SK-N-SH (cell line): Measurements from ENCODE around the gene ACSL6. TPM values are rescaled to one million over a fixed set of nuclear protein-coding genes. Genes with fewer than 3 reads are reported as not detected.
A peak's percentile ranks its signal among the peaks of the same experiment; 100 is the strongest.

ENCODE experiments used
- CTCF ChIA-PET: fragments of 300-600, 350-600 bp; formaldehyde crosslinking; extraction: SDS; loops from one replicate; lab custom pipeline; 2021; lab: Yijun Ruan, JAX
- POLR2A ChIA-PET: fragments of 350-600 bp; sonication (Branson Sonifier 250); formaldehyde crosslinking; extraction: SDS; loops from one replicate; lab custom pipeline; 2020; ENCODE audit warnings: antibody characterized with exemption, inconsistent platforms; lab: Yijun Ruan, JAX
- DNase-seq: peaks from one replicate; pipeline ENCODE4 v3.0.0; 2012
- H2AFZ ChIP-seq: fragments of 200-600 bp; sonication (generic); 2 replicates; pipeline ENCODE4 v1.8.1; 2016; ENCODE audit warnings: antibody characterized with exemption, mild to moderate bottlenecking, low read depth
- H3F3A ChIP-seq: fragments of 200-600 bp; sonication (generic); replicated peaks from 2 replicates; pipeline ENCODE3; 2016; ENCODE audit warnings: antibody characterized with exemption, mild to moderate bottlenecking; ENCODE audit not compliant: insufficient read depth
- H3K27ac ChIP-seq, 2 experiments: fragments of 200-500 bp in 1 of 2; fragments of 200-600 bp in 1 of 2; sonication (Bioruptor generic) in 1 of 2; sonication (generic), shearing (Covaris generic) in 1 of 2; 2 replicates each; pipeline versions ENCODE4 v1.5.1 to v1.6.1; 2014 to 2016; ENCODE audit warnings: low read depth in 2 of 2, inconsistent platforms in 1 of 2, low read length in 1 of 2, mild to moderate bottlenecking in 1 of 2, mixed read lengths in 1 of 2
- H3K27me3 ChIP-seq: fragments of 200-600 bp; sonication (generic), shearing (Covaris generic); 2 replicates; pipeline ENCODE4 v1.6.1; 2016; ENCODE audit warnings: mixed run types; ENCODE audit not compliant: insufficient read depth
- H3K36me3 ChIP-seq, 2 experiments: fragments of 200-500 bp in 1 of 2; fragments of 200-600 bp in 1 of 2; sonication (Bioruptor generic) in 1 of 2; sonication (generic) in 1 of 2; replicated peaks in 1 of 2; 2 replicates each; pipeline versions ENCODE3 to v1.5.1; 2014 to 2016; ENCODE audit warnings: low read length in 1 of 2, mild to moderate bottlenecking in 1 of 2; ENCODE audit not compliant: insufficient read depth in 2 of 2, control insufficient read depth in 1 of 2
- H3K4me1 ChIP-seq, 2 experiments: fragments of 200-500 bp in 1 of 2; fragments of 200-600 bp in 1 of 2; sonication (Bioruptor generic) in 1 of 2; sonication (generic), shearing (Covaris generic) in 1 of 2; 2 replicates each; pipeline versions ENCODE4 v1.5.1 to v1.6.1; 2014 to 2016; ENCODE audit warnings: low read depth in 1 of 2, low read length in 1 of 2, mixed run types in 1 of 2; ENCODE audit not compliant: insufficient read depth in 2 of 2, control insufficient read depth in 1 of 2
- H3K4me2 ChIP-seq: fragments of 200-600 bp; sonication (generic), shearing (Covaris generic); 2 replicates; pipeline ENCODE4 v1.6.1; 2017; ENCODE audit warnings: mixed run types
- H3K4me3 ChIP-seq, 2 experiments: fragments of 200-500 bp in 1 of 2; fragments of 200-600 bp in 1 of 2; sonication (Bioruptor generic) in 1 of 2; sonication (generic), shearing (Covaris generic) in 1 of 2; 2 replicates each; pipeline versions ENCODE4 v1.5.1 to v1.8.1; 2014 to 2016; ENCODE audit warnings: low read depth in 2 of 2, inconsistent platforms in 1 of 2, low read length in 1 of 2, mild to moderate bottlenecking in 1 of 2, mixed read lengths in 1 of 2, moderate library complexity in 1 of 2
- H3K79me2 ChIP-seq: fragments of 200-600 bp; sonication (generic); 2 replicates; pipeline ENCODE4 v1.8.1; 2017; ENCODE audit warnings: mild to moderate bottlenecking; ENCODE audit not compliant: insufficient read depth
- H3K9ac ChIP-seq: fragments of 200-600 bp; sonication (generic); 2 replicates; pipeline ENCODE4 v1.6.1; 2017; ENCODE audit warnings: mixed run types
- H3K9me2 ChIP-seq: fragments of 200-600 bp; sonication (generic); 2 replicates; pipeline ENCODE4 v1.6.1; 2017; ENCODE audit warnings: mixed run types
- H3K9me3 ChIP-seq: fragments of 200-600 bp; sonication (generic); 2 replicates; pipeline ENCODE4 v1.6.1; 2017; ENCODE audit warnings: mixed run types, mild to moderate bottlenecking, moderate library complexity
- H4K20me1 ChIP-seq: fragments of 200-600 bp; sonication (generic); 2 replicates; pipeline ENCODE4 v1.6.1; 2017; ENCODE audit warnings: mild to moderate bottlenecking, mixed run types; ENCODE audit not compliant: insufficient read depth
- FOSL2 ChIP-seq: IDR thresholded peaks from 2 replicates; pipeline ENCODE4 v1.4.0; 2012; ENCODE audit warnings: low read depth, mild to moderate bottlenecking, moderate library complexity, borderline replicate concordance
- FOXJ3 ChIP-seq: sonication (generic); formaldehyde crosslinking; IDR thresholded peaks from 2 replicates; pipeline ENCODE4 v1.5.1; 2020; ENCODE audit warnings: mild to moderate bottlenecking, missing genetic modification reagents
- IRF3 ChIP-seq: fragments of 150-350 bp; IDR thresholded peaks from 2 replicates; pipeline ENCODE4 v1.6.1; 2016; ENCODE audit warnings: mild to moderate bottlenecking, low read depth, low read length
- RFX5 ChIP-seq: IDR thresholded peaks from 2 replicates; pipeline ENCODE4 v1.6.1; 2012; ENCODE audit warnings: mild to moderate bottlenecking, improper control_type of control experiment, low read length
- SIN3A ChIP-seq: IDR thresholded peaks from 2 replicates; pipeline ENCODE4 v1.6.1; 2012; ENCODE audit warnings: low read depth, mild to moderate bottlenecking, low read length, moderate library complexity, borderline replicate concordance
- TAF1 ChIP-seq: IDR thresholded peaks from 2 replicates; pipeline ENCODE4 v1.6.1; 2012; ENCODE audit warnings: low read depth, mild to moderate bottlenecking, low read length, moderate library complexity, borderline replicate concordance
- USF1 ChIP-seq: IDR thresholded peaks from 2 replicates; pipeline ENCODE4 v1.4.0; 2012; ENCODE audit warnings: low read depth, borderline replicate concordance
- YY1 ChIP-seq: IDR thresholded peaks from 2 replicates; pipeline ENCODE4 v1.4.0; 2012; ENCODE audit warnings: low read depth, mild to moderate bottlenecking
- ZBTB33 ChIP-seq: IDR thresholded peaks from 2 replicates; pipeline ENCODE4 v1.4.0; 2012; ENCODE audit warnings: low read depth, borderline replicate concordance
- WGBS: methylation state at CpG from one replicate; pipeline ENCODE4 v1.1.6; 2017; ENCODE audit warnings: low lambda C conversion rate; 5-methylcytosine and 5-hydroxymethylcytosine counted together
- polyA plus RNA-seq, 3 experiments: library from polyadenylated mRNA; depleted of rRNA; stranded (reverse); fragments of >200 nt; gene quantifications; 2 replicates each; pipeline ENCODE4 v1.2.3, GENCODE V29; 2012

Gene ACSL6
- polyA plus RNA-seq, 1 of the 3 experiments (the other 2 are of a cell fraction) = 0.46 TPM

GRCh38 chr5:132058646-132059042 is 47.2 kb upstream of the ACSL6 start (continued):
- no peak for TF ChIP-seq SIN3A
- no peak for TF ChIP-seq ZBTB33
- TF ChIP-seq USF1 = no peak
- TF ChIP-seq RFX5 = no peak
- no peak for TF ChIP-seq YY1

GRCh38 chr5:132057498-132058255 is 46.2 kb upstream of the ACSL6 start:
- no peak overlapping the region for H3K4me3 ChIP-seq
- H3K36me3 ChIP-seq = no peaks in the 10 kb centered on the region
- H3K4me2 ChIP-seq = no peak overlapping the region
- no peak overlapping the region for H3K9ac ChIP-seq
- no peak overlapping the region for H3K27ac ChIP-seq
- CTCF ChIA-PET = interaction anchor here (0.9 to 1.3 kb wide), 3 partner anchors 122 to 635 kb away, joined by 3 to 7 read pairs (median 4); no protein-coding TSS in a partner anchor
- no peak for TF ChIP-seq TAF1
- no peak for TF ChIP-seq FOXJ3 (CRISPR knock-in tag)
- TF ChIP-seq FOSL2 = no peak
- no peak for TF ChIP-seq IRF3
- TF ChIP-seq ZBTB33 = no peak
- no peaks in the 10 kb centered on the region for H3K4me1 ChIP-seq
- peak; percentile 2 for DNase-seq
- H3K79me2 ChIP-seq = no peaks in the 10 kb centered on the region
- no peaks in the 10 kb centered on the region; the same call in 1 of the 2 replicates for H3K27me3 ChIP-seq
- no peaks in the 10 kb centered on the region for H4K20me1 ChIP-seq
- no peak overlapping the region for H2AFZ ChIP-seq
- H3K9me3 ChIP-seq = no peaks in the 10 kb centered on the region
- H3F3A ChIP-seq = no peaks in the 10 kb centered on the region
- WGBS = 77% methylated on average over 12 of the region's 12 CpGs
- no peaks in the 10 kb centered on the region for H3K9me2 ChIP-seq
- POLR2A ChIA-PET = no interaction called here
